Thyroid gland (tissue), 4 donors: ENCODE results near the gene PAGE3.

ENCODE experiments used
- POLR2A ChIP-seq, 2 donors: fragments of 450-650 bp; IDR thresholded peaks; one replicate each; pipeline ENCODE4 v1.6.1; 2017; ENCODE audit warnings: antibody characterized with exemption in 2 of 2, mild to moderate bottlenecking in 2 of 2, moderate library complexity in 1 of 2
- TF ChIP-seq, protein P1 (sequence below), 6 experiments: fragments of 200-600 bp in 3 of 6; fragments of 450-650 bp in 3 of 6; sonication (generic) in 3 of 6; IDR thresholded peaks; one replicate each; pipeline ENCODE4 v1.5.1; 2016 to 2019; ENCODE audit warnings: antibody characterized with exemption in 6 of 6, mild to moderate bottlenecking in 2 of 6, inconsistent platforms in 1 of 6, moderate library complexity in 1 of 6

DNA sequence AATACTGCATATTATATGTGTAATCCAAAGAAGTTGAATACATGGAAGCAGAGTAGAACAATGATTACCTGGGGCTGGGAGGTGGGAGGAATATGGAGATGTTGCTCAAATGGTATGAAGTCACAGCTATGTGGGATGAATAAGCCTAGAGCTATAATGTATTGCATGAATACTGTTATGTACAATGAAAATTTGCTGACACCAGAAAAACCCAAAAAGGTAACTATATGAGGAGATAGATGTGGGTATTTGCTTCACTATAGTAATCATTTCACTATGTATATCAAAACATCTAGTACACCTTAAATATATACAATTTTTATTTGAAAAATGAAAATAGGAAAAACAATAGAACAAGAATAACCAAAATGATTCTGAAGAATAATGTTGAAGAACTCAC is 11.2 kb downstream of the PAGE3 start:
- TF ChIP-seq, protein P1, sequence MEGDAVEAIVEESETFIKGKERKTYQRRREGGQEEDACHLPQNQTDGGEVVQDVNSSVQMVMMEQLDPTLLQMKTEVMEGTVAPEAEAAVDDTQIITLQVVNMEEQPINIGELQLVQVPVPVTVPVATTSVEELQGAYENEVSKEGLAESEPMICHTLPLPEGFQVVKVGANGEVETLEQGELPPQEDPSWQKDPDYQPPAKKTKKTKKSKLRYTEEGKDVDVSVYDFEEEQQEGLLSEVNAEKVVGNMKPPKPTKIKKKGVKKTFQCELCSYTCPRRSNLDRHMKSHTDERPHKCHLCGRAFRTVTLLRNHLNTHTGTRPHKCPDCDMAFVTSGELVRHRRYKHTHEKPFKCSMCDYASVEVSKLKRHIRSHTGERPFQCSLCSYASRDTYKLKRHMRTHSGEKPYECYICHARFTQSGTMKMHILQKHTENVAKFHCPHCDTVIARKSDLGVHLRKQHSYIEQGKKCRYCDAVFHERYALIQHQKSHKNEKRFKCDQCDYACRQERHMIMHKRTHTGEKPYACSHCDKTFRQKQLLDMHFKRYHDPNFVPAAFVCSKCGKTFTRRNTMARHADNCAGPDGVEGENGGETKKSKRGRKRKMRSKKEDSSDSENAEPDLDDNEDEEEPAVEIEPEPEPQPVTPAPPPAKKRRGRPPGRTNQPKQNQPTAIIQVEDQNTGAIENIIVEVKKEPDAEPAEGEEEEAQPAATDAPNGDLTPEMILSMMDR (IDR thresholded peaks at IDR 0.05), result no peak
- no peak for TF ChIP-seq POLR2A (IDR thresholded peaks at IDR 0.05)
